ENCODE results near the gene GYPA.

GRCh38 chr4:144113546-144113945 lies 27.0 kb downstream of the GYPA start:
- TF ChIP-seq, protein P1, sequence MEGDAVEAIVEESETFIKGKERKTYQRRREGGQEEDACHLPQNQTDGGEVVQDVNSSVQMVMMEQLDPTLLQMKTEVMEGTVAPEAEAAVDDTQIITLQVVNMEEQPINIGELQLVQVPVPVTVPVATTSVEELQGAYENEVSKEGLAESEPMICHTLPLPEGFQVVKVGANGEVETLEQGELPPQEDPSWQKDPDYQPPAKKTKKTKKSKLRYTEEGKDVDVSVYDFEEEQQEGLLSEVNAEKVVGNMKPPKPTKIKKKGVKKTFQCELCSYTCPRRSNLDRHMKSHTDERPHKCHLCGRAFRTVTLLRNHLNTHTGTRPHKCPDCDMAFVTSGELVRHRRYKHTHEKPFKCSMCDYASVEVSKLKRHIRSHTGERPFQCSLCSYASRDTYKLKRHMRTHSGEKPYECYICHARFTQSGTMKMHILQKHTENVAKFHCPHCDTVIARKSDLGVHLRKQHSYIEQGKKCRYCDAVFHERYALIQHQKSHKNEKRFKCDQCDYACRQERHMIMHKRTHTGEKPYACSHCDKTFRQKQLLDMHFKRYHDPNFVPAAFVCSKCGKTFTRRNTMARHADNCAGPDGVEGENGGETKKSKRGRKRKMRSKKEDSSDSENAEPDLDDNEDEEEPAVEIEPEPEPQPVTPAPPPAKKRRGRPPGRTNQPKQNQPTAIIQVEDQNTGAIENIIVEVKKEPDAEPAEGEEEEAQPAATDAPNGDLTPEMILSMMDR (conservative IDR thresholded peaks at IDR 0.05; ENCODE audit: low read length), result no peak
- TF ChIP-seq EZH2phosphoT487 (IDR thresholded peaks at IDR 0.05; ENCODE audit: borderline replicate concordance), result no peak

Measured in Loucy (cell line).